ENCODE results near the gene FLAD1.

DNA sequence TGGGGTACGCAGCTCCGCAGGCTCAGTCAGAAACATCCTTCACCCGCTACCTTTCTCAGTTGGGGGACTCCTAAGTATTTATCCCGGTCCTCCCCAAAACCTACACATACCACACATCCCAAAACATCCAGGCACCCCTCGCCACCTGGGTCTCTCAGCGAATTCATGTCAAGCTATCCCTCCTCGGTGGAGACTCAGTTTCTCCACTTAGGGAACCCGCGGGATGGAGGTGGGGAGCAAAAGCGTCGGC is 18.2 kb downstream of the FLAD1 start:
- TF ChIP-seq, protein P1, sequence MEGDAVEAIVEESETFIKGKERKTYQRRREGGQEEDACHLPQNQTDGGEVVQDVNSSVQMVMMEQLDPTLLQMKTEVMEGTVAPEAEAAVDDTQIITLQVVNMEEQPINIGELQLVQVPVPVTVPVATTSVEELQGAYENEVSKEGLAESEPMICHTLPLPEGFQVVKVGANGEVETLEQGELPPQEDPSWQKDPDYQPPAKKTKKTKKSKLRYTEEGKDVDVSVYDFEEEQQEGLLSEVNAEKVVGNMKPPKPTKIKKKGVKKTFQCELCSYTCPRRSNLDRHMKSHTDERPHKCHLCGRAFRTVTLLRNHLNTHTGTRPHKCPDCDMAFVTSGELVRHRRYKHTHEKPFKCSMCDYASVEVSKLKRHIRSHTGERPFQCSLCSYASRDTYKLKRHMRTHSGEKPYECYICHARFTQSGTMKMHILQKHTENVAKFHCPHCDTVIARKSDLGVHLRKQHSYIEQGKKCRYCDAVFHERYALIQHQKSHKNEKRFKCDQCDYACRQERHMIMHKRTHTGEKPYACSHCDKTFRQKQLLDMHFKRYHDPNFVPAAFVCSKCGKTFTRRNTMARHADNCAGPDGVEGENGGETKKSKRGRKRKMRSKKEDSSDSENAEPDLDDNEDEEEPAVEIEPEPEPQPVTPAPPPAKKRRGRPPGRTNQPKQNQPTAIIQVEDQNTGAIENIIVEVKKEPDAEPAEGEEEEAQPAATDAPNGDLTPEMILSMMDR (IDR thresholded peaks at IDR 0.05): no peak
- TF ChIP-seq POLR2A (IDR thresholded peaks at IDR 0.05): no peak

All from heart left ventricle (tissue), 13 donors.